ENCODE measurements around the gene ATP2C1. TPM values are rescaled to one million over a fixed set of nuclear protein-coding genes. Genes with fewer than 3 reads are reported as not detected.

The ATP2C1 gene
- total and polyA plus RNA-seq, 2 of the 13 experiments (the other 11 are each of a cell fraction or from before 2014, with no cell fraction given) = 32.4 to 37.6 TPM

DNA sequence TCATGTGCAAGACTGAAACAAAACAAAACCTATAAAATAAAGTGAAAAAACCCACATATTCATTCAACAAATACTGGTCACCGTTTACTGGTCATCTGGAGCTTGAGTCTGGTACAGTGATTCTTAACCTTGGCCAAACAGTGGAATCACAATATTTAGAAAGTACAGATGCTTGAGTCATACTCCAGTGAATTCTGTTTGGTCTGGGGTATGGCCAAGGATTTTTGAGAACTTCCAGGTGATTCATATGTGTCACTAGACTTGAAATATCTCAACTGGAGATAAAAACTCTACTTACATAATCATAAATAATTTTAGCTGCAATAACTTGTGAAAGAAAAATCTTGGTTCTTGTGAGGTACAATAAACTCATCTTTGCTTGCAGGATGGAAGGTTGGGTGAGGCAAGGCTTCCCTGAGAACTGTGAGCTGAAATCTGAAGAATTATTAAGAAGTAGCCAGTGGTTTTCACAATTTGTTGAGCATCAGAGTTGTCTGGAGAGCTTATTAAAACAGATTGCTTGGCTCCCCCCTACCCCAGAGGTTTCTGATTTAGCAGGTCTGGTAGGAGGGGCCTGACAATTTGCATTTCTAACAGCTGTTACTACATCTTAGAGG, 142.4 kb downstream of the ATP2C1 start:
- 53% methylated on average over 1 of the region's 1 CpG for WGBS (ENCODE audit: low lambda C conversion rate)
- no peaks in the 10 kb centered on the region for H4K20me1 ChIP-seq (ENCODE audit: insufficient read depth, low read length)
- H3K9me3 ChIP-seq (ENCODE audit: low read length) = no peaks in the 10 kb centered on the region
- no peak overlapping the region for H3K4me2 ChIP-seq (ENCODE audit: low read depth, low read length)
- BruUV-seq (replicated peaks) = no TSS peak
- no peak overlapping the region for H2AFZ ChIP-seq (ENCODE audit: low read length)
- H3K79me2 ChIP-seq (ENCODE audit: insufficient read depth, low read length) = no peaks in the 10 kb centered on the region
- TF ChIP-seq ETV6 (CRISPR knock-in tag; conservative IDR thresholded peaks at IDR 0.05) (no peak), HOXA9 (CRISPR knock-in tag; IDR thresholded peaks at IDR 0.05; ENCODE audit: borderline replicate concordance) (no peak), ZNF780A (CRISPR knock-in tag; IDR thresholded peaks at IDR 0.05) (no peak), ZNF24 (IDR thresholded peaks at IDR 0.05) (no peak)
- TF ChIP-seq, protein P1, sequence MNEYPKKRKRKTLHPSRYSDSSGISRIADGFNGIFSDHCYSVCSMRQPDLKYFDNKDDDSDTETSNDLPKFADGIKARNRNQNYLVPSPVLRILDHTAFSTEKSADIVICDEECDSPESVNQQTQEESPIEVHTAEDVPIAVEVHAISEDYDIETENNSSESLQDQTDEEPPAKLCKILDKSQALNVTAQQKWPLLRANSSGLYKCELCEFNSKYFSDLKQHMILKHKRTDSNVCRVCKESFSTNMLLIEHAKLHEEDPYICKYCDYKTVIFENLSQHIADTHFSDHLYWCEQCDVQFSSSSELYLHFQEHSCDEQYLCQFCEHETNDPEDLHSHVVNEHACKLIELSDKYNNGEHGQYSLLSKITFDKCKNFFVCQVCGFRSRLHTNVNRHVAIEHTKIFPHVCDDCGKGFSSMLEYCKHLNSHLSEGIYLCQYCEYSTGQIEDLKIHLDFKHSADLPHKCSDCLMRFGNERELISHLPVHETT (CRISPR knock-in tag; conservative IDR thresholded peaks at IDR 0.05) = no peak
- TF ChIP-seq, protein P2, sequence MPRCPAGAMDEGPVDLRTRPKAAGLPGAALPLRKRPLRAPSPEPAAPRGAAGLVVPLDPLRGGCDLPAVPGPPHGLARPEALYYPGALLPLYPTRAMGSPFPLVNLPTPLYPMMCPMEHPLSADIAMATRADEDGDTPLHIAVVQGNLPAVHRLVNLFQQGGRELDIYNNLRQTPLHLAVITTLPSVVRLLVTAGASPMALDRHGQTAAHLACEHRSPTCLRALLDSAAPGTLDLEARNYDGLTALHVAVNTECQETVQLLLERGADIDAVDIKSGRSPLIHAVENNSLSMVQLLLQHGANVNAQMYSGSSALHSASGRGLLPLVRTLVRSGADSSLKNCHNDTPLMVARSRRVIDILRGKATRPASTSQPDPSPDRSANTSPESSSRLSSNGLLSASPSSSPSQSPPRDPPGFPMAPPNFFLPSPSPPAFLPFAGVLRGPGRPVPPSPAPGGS (CRISPR knock-in tag; IDR thresholded peaks at IDR 0.05) = no peak
- no peak overlapping the region for H3K9ac ChIP-seq (ENCODE audit: insufficient read depth, low read depth, low read length)
- intact Hi-C loops (cut with micrococcal nuclease; ENCODE audit: unreplicated experiment) = loop anchor here (10.0 kb wide), 3 partner anchors 348 to 758 kb away; partner anchors contain the start of gene NUDT16
- FAIRE-seq (no peak), ATAC-seq (no peak), DNase-seq (ENCODE audit: low spot score) (no peak)
- ChIA-PET POLR2A (no interaction called here), CTCF (ENCODE audit: low intra/inter-chr PET ratio, low total read pairs) (no interaction called here)
- H3K36me3 ChIP-seq (replicated peaks in 1 of 2; ENCODE audit: control insufficient read depth in 1 of 2, insufficient read depth in 2 of 2, low read length in 2 of 2) = no peaks in the 10 kb centered on the region
- H3K27ac ChIP-seq (ENCODE audit: extremely low read length, insufficient read depth, low read length) = no peak overlapping the region
- H3K4me1 ChIP-seq (ENCODE audit: insufficient read depth, low read length) = no peaks in the 10 kb centered on the region
- no peak overlapping the region for H3K4me3 ChIP-seq (replicated peaks in 1 of 3; ENCODE audit: insufficient read depth in 1 of 3, low read depth in 2 of 3, low read length in 3 of 3)
- H3K27me3 ChIP-seq (ENCODE audit: control insufficient read depth in 1 of 2, insufficient read depth in 2 of 2, low read length in 2 of 2) = no peaks in the 10 kb centered on the region
- in situ Hi-C loops (cut with HindIII; ENCODE audit: extremely low pct_ligation_motif_present, low pct_unique_long_range_greater_than_20kb) = loop anchor here (25.0 kb wide), 2 partner anchors 451 to 976 kb away; no protein-coding TSS in a partner anchor

Measured in HepG2 (cell line).